GM19463 (cell line): ENCODE results near the gene EIF3B.
"Not testable (repeated sequence)": the region's sequence is repeated elsewhere in the genome, so short reads cannot be mapped to it uniquely, and the experiment has no call there.

Experiments
- ATAC-seq: cut with Tn5 transposase; IDR thresholded peaks from one replicate; pipeline ENCODE4 v1.9.1; 2021; ENCODE audit warnings: mild to moderate bottlenecking, moderate library complexity; ENCODE audit not compliant: unreplicated experiment

The EIF3B gene

GRCh38 chr7:2399848-2400587 is 45.4 kb downstream of the EIF3B start:
- no peak for ATAC-seq

- ATAC-seq = no peak
These were observed 48.0 kb downstream of the EIF3B start for GRCh38 chr7:2402687-2403013.

GRCh38 chr7:2403014-2403717 is 48.5 kb downstream of the EIF3B start, which contains the start of gene CHST12:
CHST12 (plus strand) TSS chr7:2403611; CDS start chr7:2432640, 29,029 bp downstream.
- ATAC-seq = peak; percentile 40

- no peak for ATAC-seq
These were observed 49.4 kb downstream of the EIF3B start for GRCh38 chr7:2403718-2404648.

- no peak for ATAC-seq
These were observed 50.1 kb downstream of the EIF3B start for GRCh38 chr7:2404714-2405119.

GRCh38 chr7:2405201-2405600 is 50.6 kb downstream of the EIF3B start:
- no peak for ATAC-seq

GRCh38 chr7:2405601-2406345 is 51.1 kb downstream of the EIF3B start:
- ATAC-seq = peak; percentile 47

- ATAC-seq = no peak
These were observed 55.3 kb downstream of the EIF3B start for GRCh38 chr7:2409745-2410414.

GRCh38 chr7:2411049-2411448 is 56.4 kb downstream of the EIF3B start:
- no peak for ATAC-seq

- ATAC-seq = no peak
These were observed 57.4 kb downstream of the EIF3B start for GRCh38 chr7:2411815-2412586.

GRCh38 chr7:2412587-2413201 is 58.1 kb downstream of the EIF3B start:
- ATAC-seq = no peak

GRCh38 chr7:2416063-2416462 is 61.4 kb downstream of the EIF3B start:
- no peak for ATAC-seq

- no peak for ATAC-seq
These were observed 62.0 kb downstream of the EIF3B start for GRCh38 chr7:2416650-2417049.

GRCh38 chr7:2417178-2417577 is 62.6 kb downstream of the EIF3B start:
- not testable (repeated sequence) for ATAC-seq

GRCh38 chr7:2417981-2418481 is 63.4 kb downstream of the EIF3B start:
- ATAC-seq = peak; percentile 52

- ATAC-seq = no peak
These were observed 65.7 kb downstream of the EIF3B start for GRCh38 chr7:2420216-2420933.

- ATAC-seq = no peak
These were observed 67.3 kb downstream of the EIF3B start for GRCh38 chr7:2421943-2422310.

- no peak for ATAC-seq
These were observed 71.1 kb downstream of the EIF3B start for GRCh38 chr7:2425749-2426148.
